GM21526 (cell line): Measurements from ENCODE around the gene TALDO1.
A peak's percentile ranks its signal among the peaks of the same experiment; 100 is the strongest.

Source experiments
- ATAC-seq: cut with Tn5 transposase; IDR thresholded peaks from one replicate; pipeline ENCODE4 v1.9.1; 2021; ENCODE audit warnings: moderate library complexity; ENCODE audit not compliant: unreplicated experiment, low FRiP score

TALDO1 gene

GRCh38 chr11:747158-748006 is at the start of gene TALDO1:
TALDO1 (plus strand) TSS chr11:747464; CDS start chr11:747482, 18 bp downstream.
- peak; percentile 77 for ATAC-seq

- ATAC-seq: no peak
Observed at GRCh38 chr11:697811-698311, 49.4 kb upstream of the TALDO1 start.

- no peak for ATAC-seq
Observed at GRCh38 chr11:698493-699115, 48.7 kb upstream of the TALDO1 start.

GRCh38 chr11:699116-699508 is 48.2 kb upstream of the TALDO1 start:
- no peak for ATAC-seq

- ATAC-seq: no peak
Observed at GRCh38 chr11:699753-700152, 47.5 kb upstream of the TALDO1 start.

GRCh38 chr11:701741-702461 is 45.4 kb upstream of the TALDO1 start:
- no peak for ATAC-seq

GRCh38 chr11:702462-703461 is 44.5 kb upstream of the TALDO1 start:
- ATAC-seq: no peak

- no peak for ATAC-seq
Observed at GRCh38 chr11:703506-703905, 43.8 kb upstream of the TALDO1 start.

- ATAC-seq: no peak
Observed at GRCh38 chr11:704228-704674, 43.0 kb upstream of the TALDO1 start.

GRCh38 chr11:704781-705645 is 42.3 kb upstream of the TALDO1 start:
- no peak for ATAC-seq

- no peak for ATAC-seq
Observed at GRCh38 chr11:705646-706438, 41.4 kb upstream of the TALDO1 start, which contains the start of gene EPS8L2. EPS8L2 (plus strand) TSS chr11:706231; CDS start chr11:709408, 3,177 bp downstream.

GRCh38 chr11:706439-706956 is 40.8 kb upstream of the TALDO1 start:
- ATAC-seq: no peak

- ATAC-seq: no peak
Observed at GRCh38 chr11:706957-707816, 40.1 kb upstream of the TALDO1 start.

- no peak for ATAC-seq
Observed at GRCh38 chr11:707817-708420, 39.3 kb upstream of the TALDO1 start.

GRCh38 chr11:708511-708910 is 38.8 kb upstream of the TALDO1 start:
- no peak for ATAC-seq
